NCI-H2196 (cell line): ENCODE measurements around the gene UBA7.
"Not testable (repeated sequence)": the region's sequence is repeated elsewhere in the genome, so short reads cannot be mapped to it uniquely, and the experiment has no call there.

Experiments
- DNase-seq: peaks from one replicate; lab custom pipeline; 2025; ENCODE audit not compliant: unreplicated experiment; lab: John Stamatoyannopoulos, UW

Gene UBA7, protein sequence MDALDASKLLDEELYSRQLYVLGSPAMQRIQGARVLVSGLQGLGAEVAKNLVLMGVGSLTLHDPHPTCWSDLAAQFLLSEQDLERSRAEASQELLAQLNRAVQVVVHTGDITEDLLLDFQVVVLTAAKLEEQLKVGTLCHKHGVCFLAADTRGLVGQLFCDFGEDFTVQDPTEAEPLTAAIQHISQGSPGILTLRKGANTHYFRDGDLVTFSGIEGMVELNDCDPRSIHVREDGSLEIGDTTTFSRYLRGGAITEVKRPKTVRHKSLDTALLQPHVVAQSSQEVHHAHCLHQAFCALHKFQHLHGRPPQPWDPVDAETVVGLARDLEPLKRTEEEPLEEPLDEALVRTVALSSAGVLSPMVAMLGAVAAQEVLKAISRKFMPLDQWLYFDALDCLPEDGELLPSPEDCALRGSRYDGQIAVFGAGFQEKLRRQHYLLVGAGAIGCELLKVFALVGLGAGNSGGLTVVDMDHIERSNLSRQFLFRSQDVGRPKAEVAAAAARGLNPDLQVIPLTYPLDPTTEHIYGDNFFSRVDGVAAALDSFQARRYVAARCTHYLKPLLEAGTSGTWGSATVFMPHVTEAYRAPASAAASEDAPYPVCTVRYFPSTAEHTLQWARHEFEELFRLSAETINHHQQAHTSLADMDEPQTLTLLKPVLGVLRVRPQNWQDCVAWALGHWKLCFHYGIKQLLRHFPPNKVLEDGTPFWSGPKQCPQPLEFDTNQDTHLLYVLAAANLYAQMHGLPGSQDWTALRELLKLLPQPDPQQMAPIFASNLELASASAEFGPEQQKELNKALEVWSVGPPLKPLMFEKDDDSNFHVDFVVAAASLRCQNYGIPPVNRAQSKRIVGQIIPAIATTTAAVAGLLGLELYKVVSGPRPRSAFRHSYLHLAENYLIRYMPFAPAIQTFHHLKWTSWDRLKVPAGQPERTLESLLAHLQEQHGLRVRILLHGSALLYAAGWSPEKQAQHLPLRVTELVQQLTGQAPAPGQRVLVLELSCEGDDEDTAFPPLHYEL

DNA sequence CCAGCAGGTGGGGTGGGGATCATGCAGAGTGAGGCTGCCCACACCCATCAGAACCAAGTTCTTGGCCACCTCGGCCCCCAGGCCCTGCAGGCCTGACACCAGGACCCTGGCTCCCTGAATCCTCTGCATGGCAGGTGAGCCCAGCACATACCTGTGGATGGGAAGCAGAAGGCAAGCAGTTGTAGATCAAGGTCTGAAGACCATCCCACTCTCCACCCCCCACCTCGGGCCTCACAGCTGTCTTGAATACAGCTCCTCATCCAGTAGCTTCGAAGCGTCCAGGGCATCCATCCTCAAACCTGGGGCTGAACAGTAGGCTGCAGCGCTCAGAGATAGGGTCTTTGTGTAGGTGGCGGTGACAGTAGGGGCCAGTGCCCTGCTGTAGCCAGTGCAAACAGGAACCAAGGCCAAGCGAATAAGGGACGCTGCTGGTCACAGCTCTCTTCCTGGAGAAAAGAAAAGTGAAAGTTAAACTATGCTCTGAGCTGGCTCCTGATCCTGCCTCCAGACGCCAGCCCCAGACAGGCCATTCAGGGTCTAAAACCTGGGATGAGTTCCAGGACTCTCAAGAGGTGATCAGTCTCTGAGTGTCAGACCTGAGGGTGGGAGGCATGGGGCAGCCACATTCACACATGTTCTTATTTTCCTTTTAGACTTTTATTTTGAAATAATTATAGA is at the start of gene UBA7:
Gene UBA7, minus strand, starts transcription at position 457 of the 678 bp plus-strand sequence. Its CDS starts 166 bp downstream, at position 291.
- DNase-seq: peak; percentile 52

DNA sequence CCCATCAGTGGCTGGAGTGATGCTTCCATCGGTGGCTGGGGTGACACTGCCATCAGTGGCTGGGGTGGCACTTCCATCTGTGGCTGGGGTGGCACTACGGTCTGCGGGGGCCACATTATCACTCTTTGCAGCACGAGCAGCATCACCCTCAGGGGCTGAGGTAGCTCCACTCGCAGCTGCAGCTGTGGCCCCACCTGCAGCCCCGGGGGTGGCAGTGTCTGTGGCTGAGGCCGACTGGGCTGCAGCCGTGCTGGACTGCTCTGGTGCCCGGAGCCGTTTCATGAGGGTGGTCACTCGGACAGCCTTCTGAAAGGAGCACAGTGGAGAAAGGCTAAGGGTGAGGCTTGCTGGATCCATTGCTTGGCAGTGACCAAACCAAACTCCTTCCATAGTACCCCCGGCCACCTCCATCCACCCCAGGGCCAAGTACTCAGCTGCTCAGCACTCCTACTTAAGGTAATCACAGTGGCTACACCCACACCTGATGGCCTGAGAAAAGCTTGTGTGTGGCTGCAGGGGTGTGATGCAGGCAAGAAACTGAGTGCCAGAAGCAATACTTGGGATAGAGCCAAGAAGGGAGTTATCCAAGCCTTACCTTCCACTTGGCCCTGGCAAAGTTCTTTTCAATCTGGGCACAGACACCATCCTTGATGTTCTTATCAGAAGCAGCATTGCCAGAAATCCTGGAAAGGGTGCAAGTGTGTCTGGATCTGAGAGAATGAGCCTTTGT is 46.0 kb upstream of the UBA7 start:
- no peak for DNase-seq

DNA sequence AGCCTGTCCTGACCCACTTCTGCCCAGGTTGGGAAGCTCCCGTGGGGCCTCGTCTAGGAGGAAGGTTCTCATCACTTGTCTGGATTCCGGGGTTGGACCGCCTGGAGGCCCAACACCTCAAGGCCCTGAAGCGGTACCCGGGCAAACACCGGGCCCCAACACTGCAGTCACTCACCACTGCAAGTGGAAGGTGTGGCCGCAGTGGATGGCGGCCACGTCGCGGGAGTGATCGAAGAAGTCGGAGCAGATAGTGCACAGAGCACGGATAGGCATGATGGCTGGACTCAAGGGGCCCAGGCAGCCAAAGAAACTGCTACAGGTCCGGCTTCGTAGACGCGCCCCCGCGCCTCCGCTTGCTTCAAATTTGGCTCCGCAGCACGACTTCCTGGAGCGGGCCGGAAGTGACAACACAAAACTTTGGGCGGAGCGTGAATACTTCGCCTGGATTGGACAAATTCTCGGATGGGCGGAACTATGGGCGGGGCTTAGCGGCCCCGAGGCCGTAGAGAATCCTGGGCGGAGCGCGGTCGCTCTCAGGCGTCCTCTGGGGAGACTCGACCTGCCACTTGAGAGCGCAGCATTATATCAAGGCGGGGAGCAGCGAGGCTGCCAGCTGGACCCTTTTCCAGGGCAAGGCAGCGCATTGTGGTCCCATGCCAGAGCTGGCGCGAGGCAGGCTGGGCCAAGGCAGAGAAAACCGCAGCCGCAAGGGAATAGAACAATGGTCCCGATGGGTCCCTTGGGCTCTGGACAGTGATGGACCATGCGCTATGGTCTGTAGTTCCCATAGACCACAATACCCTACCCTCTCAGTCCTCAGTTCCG is 42.6 kb upstream of the UBA7 start, which contains the start of gene TRAIP:
Gene TRAIP, minus strand, starts transcription at position 384 of the 825 bp plus-strand sequence. Its CDS starts 111 bp downstream, at position 273.
- DNase-seq: peak; percentile 89

DNA sequence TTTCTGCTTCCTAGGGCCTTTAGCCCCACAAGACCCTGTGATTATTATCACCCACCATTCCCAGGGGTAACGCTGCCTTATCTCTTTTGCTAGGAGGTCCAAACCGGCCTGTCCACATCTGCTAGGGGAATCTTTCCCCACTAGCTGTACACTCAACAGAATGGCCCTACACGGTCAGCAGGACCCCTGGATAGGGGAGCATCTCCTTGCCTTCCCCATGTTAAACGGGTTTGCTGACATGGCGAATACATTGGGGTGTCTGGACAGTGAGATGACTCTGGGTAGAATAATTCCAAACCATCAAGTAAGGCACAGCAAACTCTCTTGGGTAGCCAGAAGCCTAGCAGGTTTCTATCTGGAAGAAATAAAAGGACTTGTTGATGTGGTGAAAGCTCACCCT is 41.9 kb upstream of the UBA7 start:
- no peak for DNase-seq

DNA sequence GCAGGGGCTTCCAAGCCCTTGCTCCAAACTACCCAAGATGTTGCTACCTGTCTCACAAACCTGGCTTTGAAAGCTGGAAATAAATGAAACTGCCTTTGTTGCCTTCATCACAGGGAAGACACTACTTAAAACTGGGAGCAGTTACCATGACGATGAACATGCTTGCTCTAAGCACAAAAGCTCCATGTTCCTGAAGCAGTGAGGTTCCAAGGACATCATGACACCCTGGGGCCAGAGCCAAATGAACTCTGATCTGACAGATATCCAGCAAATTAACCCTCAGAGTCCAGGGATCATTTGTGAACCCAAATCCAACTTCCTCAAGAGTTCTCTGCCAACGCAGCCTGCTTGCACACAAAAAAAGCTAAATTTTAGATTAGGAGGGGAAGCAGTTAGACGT is 31.9 kb upstream of the UBA7 start:
- no peak for DNase-seq

GRCh38 chr3:49844464-49845183 is 30.9 kb upstream of the UBA7 start:
- no peak for DNase-seq

- DNase-seq: peak; percentile 20
These were observed 29.2 kb upstream of the UBA7 start for GRCh38 chr3:49842843-49843517.

- DNase-seq: peak; percentile 2
These were observed 28.1 kb upstream of the UBA7 start for GRCh38 chr3:49841806-49842205.

DNA sequence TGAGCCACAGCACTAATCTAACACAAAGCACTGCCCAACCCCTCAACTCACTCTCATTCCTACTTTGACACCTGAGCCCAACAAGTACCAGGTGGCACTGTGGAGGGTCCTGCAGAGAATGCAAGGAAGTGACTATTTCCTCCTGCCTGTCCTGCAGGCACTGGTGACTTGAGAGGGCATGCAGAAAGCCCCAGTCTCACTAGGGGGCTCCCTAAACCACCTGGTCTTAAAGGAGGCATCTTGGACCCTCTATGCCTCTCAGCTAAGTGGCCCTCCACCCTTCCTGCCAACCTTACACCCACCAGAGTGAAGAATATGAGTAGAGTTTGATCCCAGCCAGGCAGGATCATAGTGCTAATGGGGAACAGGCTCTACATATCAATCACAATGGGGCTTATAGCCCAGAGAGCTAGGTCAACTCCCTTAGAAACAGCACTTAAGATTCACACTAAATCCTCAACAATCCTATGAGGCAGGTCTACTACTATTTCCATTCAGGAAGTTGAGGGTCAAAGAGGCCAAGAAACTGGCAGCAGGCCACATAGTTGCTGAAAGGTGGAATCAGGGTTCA is 27.5 kb upstream of the UBA7 start:
- DNase-seq: peak; percentile 23

DNA sequence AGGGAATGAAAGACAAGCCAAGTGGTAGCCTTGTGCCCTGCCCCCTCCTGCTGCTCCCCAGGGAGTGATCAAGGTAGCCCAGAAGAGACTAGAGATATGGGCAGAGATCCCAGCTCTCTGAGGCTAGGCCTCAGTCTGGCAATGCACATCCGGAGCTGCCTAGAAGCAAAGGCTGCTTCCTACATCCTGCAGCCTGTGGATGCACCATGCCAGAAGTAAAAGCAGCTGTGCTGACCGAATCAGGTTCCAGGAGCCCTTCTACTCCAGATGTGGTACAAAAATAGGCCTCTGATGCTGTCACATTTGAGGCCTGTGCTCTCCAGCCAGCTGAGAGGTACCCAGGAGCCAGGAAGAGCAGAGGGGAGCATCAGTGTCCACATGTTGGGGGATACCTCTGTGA is 26.6 kb upstream of the UBA7 start:
- no peak for DNase-seq

- peak; percentile 64 for DNase-seq
These were observed 25.5 kb upstream of the UBA7 start for GRCh38 chr3:49839193-49839809.

GRCh38 chr3:49831341-49831740 is 17.6 kb upstream of the UBA7 start:
- no peak for DNase-seq

GRCh38 chr3:49826016-49826415 is 12.3 kb upstream of the UBA7 start:
- no peak for DNase-seq

- not testable (repeated sequence) for DNase-seq
These were observed 9.4 kb upstream of the UBA7 start for GRCh38 chr3:49823131-49823530.

GRCh38 chr3:49812916-49813496 is 747 bp downstream of the UBA7 start:
- no peak for DNase-seq

DNA sequence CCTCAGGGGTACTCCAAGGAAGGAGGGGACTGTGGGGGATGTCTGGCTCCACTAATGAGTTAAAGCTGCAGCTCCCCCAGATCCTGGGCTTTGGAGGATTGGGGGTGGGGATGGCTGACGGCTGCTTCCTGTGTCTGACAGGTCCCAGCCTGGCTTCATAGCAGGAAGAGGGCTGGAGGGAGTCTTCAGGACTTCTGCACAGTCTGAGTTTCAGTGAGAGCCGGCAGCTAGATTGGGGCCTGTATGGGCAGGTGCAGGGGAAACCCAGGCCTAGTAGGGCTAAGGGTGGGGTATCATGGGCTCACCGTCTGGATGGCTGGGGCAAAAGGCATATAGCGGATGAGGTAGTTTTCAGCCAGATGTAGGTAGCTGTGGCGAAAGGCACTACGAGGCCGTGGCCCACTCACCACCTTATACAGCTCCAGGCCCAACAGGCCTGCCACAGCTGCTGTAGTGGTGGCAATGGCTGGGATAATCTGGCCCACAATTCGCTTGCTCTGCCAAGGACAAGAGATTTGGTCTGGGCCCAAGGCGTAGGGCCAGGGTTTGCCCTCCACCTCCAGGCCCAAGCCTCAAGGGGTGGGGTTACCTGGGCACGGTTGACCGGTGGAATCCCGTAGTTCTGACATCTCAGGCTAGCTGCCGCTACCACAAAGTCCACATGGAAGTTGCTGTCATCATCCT is 6.2 kb downstream of the UBA7 start:
- no peak for DNase-seq

GRCh38 chr3:49806850-49807249 is 6.9 kb downstream of the UBA7 start:
- no peak for DNase-seq
